K562 (cell line): ENCODE measurements around the gene CTU1. TPM values are rescaled to one million over a fixed set of nuclear protein-coding genes. Genes with fewer than 3 reads are reported as not detected.
A peak's percentile ranks its signal among the peaks of the same experiment; 100 is the strongest.

ENCODE experiments used
- EHMT2 ChIP-seq: fragments of 450-650 bp; IDR thresholded peaks from 2 replicates; pipeline ENCODE4 v1.6.1; 2018; ENCODE audit warnings: antibody characterized with exemption
- ETV1 ChIP-seq: fragments of 450-650 bp; conservative IDR thresholded peaks from 2 replicates; pipeline ENCODE4 v1.6.1; 2016; ENCODE audit warnings: missing genetic modification characterization, control low read depth, low read depth, missing compliant biosample characterization
- GABPA ChIP-seq: fragments of 200-800 bp; sonication (Bioruptor generic); conservative IDR thresholded peaks from 2 replicates; pipeline ENCODE4 v1.6.1; 2016; ENCODE audit warnings: low read depth, missing genetic modification characterization, missing compliant biosample characterization
- IRF1 ChIP-seq: sonication (generic); formaldehyde crosslinking; IDR thresholded peaks from 2 replicates; pipeline ENCODE4 v1.8.0; 2022; ENCODE audit warnings: missing genetic modification reagents, mild to moderate bottlenecking, borderline replicate concordance
- JUN ChIP-seq, 2 experiments: sonication (generic) in 1 of 2; formaldehyde crosslinking in 1 of 2; IDR thresholded peaks; 2 replicates each; pipeline versions ENCODE4 v1.6.1 to v1.8.0; 2012 to 2022; ENCODE audit warnings: borderline replicate concordance in 2 of 2, mild to moderate bottlenecking in 2 of 2, improper control_type of control experiment in 1 of 2, low read depth in 1 of 2, low read length in 1 of 2, missing genetic modification reagents in 1 of 2
- MGA ChIP-seq: fragments of 450-650 bp; IDR thresholded peaks from 2 replicates; pipeline ENCODE4 v1.6.1; 2016; ENCODE audit warnings: mild to moderate bottlenecking, moderate library complexity
- polyA plus RNA-seq, 8 experiments: library from polyadenylated mRNA; depleted of rRNA in 4 of 8; stranded (reverse) in 5 of 8; unstranded in 3 of 8; fragments of >200 nt; fragmentation: Nextera tagmentation in 2 of 8; fragmentation: Illumina TruSeq in 1 of 8; extraction: Ambion mirVana in 2 of 8; extraction: Trizol in 1 of 8; gene quantifications; 2 replicates each; pipeline versions ENCODE4 v1.2.1 to v1.2.3, GENCODE V29; 2011 to 2014; ENCODE audit warnings: inconsistent platforms in 1 of 8, missing spikeins in 1 of 8
- total RNA-seq, 7 experiments: library from RNA; depleted of rRNA in 6 of 7; stranded (reverse); fragments of >200 nt in 6 of 7; fragmentation: Illumina TruSeq in 2 of 7; extraction: Trizol in 2 of 7; gene quantifications; 2 replicates each; pipeline versions ENCODE4 v1.2.1 to v1.2.3, GENCODE V29; 2011 to 2021; ENCODE audit warnings: low replicate concordance in 1 of 7
- TF ChIP-seq, protein P1 (sequence below): sonication (generic); formaldehyde crosslinking; IDR thresholded peaks from 2 replicates; pipeline ENCODE4 v1.8.0; 2022; ENCODE audit warnings: mild to moderate bottlenecking, missing genetic modification reagents

The CTU1 gene
- total and polyA plus RNA-seq, 9 of the 15 experiments (the other 6 are each of a cell fraction or from before 2014, with no cell fraction given) = 0.03 to 18.4 (median 2.3) TPM; not detected in 1

DNA sequence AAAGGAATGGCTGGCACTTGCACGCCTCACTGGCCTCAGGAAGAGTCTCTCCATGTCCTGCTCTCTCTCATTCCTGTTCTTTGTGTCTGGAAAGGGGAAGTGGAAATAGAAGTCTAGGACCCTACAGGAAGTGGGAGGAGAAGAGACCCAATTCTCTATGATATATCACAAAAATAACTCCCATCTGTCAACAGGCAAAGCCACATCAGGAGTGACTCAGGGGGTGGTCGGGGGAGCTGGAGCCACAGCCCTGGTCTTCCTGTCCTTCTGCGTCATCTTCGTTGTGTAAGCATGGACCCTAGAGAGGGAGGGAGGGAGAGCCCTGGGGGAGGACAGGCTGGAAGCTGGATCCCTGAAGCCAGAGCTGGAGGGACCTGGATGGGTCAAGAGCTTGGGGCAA, 19.5 kb upstream of the CTU1 start (continued):
- TF ChIP-seq, protein P1, sequence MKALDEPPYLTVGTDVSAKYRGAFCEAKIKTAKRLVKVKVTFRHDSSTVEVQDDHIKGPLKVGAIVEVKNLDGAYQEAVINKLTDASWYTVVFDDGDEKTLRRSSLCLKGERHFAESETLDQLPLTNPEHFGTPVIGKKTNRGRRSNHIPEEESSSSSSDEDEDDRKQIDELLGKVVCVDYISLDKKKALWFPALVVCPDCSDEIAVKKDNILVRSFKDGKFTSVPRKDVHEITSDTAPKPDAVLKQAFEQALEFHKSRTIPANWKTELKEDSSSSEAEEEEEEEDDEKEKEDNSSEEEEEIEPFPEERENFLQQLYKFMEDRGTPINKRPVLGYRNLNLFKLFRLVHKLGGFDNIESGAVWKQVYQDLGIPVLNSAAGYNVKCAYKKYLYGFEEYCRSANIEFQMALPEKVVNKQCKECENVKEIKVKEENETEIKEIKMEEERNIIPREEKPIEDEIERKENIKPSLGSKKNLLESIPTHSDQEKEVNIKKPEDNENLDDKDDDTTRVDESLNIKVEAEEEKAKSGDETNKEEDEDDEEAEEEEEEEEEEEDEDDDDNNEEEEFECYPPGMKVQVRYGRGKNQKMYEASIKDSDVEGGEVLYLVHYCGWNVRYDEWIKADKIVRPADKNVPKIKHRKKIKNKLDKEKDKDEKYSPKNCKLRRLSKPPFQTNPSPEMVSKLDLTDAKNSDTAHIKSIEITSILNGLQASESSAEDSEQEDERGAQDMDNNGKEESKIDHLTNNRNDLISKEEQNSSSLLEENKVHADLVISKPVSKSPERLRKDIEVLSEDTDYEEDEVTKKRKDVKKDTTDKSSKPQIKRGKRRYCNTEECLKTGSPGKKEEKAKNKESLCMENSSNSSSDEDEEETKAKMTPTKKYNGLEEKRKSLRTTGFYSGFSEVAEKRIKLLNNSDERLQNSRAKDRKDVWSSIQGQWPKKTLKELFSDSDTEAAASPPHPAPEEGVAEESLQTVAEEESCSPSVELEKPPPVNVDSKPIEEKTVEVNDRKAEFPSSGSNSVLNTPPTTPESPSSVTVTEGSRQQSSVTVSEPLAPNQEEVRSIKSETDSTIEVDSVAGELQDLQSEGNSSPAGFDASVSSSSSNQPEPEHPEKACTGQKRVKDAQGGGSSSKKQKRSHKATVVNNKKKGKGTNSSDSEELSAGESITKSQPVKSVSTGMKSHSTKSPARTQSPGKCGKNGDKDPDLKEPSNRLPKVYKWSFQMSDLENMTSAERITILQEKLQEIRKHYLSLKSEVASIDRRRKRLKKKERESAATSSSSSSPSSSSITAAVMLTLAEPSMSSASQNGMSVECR (CRISPR knock-in tag) = no peak
- TF ChIP-seq EHMT2 = no peak
- no peak for TF ChIP-seq IRF1 (CRISPR knock-in tag)
- TF ChIP-seq MGA = no peak
- peak; percentile 85; the same call in 1 of the 2 replicates for TF ChIP-seq JUN (IDR thresholded peaks at IDR 0.05; ENCODE audit: borderline replicate concordance, low read depth, low read length)
- TF ChIP-seq JUN (CRISPR knock-in tag; IDR thresholded peaks at IDR 0.05; ENCODE audit: borderline replicate concordance) = no peak
- peak; percentile 85 for TF ChIP-seq GABPA (tag)
- peak; percentile 27; the same call in 1 of the 2 replicates for TF ChIP-seq ETV1
